Epithelial cell of esophagus (primary cell): ENCODE results near the gene STRIT1.
"Not testable (repeated sequence)": the region's sequence is repeated elsewhere in the genome, so short reads cannot be mapped to it uniquely, and the experiment has no call there.

Experiments used
- DNase-seq: peaks from one replicate; pipeline ENCODE4 v3.0.0; 2010; ENCODE audit warnings: low read depth
- H3K4me3 ChIP-seq: 2 replicates; pipeline ENCODE4 v1.5.1; 2011; ENCODE audit warnings: mild to moderate bottlenecking, low read length, control low read depth
- TF ChIP-seq, protein P1 (sequence below): IDR thresholded peaks from 2 replicates; pipeline ENCODE4 v1.5.1; 2011; ENCODE audit warnings: low read depth, mild to moderate bottlenecking, low read length, control low read depth, inconsistent platforms; ENCODE audit not compliant: insufficient read depth; ENCODE audit errors: missing control alignments

The STRIT1 gene

DNA sequence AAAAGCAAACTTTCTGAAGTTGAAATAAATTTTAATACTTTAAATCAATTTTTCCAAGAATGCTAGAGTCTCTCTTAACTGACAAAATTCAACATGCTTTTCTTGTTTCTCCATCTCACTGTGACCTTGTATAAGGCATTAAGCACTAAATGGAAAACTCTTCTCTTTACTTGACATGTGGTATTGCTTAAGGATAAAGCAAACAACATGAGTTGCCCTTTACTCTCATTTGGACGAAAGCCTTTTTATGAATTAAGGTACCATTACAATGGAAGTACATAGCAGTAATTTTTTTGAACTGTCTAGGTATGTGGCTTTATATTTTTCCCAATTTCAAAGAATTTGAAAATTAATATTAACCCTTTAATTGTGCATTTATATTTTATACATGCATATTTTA, 1.4 kb downstream of the STRIT1 start:
- H3K4me3 ChIP-seq, result no peak overlapping the region
- TF ChIP-seq, protein P1, sequence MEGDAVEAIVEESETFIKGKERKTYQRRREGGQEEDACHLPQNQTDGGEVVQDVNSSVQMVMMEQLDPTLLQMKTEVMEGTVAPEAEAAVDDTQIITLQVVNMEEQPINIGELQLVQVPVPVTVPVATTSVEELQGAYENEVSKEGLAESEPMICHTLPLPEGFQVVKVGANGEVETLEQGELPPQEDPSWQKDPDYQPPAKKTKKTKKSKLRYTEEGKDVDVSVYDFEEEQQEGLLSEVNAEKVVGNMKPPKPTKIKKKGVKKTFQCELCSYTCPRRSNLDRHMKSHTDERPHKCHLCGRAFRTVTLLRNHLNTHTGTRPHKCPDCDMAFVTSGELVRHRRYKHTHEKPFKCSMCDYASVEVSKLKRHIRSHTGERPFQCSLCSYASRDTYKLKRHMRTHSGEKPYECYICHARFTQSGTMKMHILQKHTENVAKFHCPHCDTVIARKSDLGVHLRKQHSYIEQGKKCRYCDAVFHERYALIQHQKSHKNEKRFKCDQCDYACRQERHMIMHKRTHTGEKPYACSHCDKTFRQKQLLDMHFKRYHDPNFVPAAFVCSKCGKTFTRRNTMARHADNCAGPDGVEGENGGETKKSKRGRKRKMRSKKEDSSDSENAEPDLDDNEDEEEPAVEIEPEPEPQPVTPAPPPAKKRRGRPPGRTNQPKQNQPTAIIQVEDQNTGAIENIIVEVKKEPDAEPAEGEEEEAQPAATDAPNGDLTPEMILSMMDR, result no peak
- no peak for DNase-seq

DNA sequence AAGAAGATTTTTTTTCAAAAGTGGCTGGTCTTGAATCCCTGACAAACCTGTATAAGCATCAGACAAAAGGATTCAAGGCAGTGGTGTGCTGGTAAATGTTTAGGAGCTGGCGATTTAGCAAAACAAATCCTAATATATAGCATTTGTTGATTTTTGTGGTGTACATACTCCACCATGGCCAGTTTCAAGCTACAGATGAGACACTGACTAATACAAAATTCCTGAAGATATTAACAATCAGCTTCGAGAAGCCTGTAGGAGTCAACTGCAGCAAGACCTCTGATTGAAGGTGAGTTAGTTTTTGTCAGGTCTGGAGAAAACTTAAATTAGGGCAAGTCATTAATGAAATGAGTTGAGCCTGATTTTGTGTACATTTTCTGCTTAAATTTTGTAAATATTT, 6.7 kb downstream of the STRIT1 start:
- no peak overlapping the region for H3K4me3 ChIP-seq
- TF ChIP-seq, protein P1, result no peak
- peak; percentile 43 for DNase-seq

DNA sequence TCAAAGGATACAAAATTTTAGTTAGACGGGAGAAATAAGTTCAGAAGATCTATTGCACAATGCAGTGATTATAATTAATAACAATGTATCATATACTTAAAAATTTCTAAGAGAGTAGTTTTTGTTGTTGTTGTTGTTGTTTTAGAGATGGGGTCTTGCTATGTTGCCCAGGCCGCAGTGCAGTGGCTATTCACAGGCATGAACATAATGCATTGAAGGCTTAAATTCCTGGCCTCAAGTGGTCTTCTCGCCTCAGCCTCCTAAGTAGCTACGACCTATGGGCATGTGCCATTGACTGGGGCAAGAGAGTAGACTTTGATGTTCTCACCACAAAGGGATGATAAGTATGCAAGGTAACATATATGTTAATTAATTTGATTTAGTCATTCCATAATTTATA, 7.5 kb downstream of the STRIT1 start:
- TF ChIP-seq, protein P1, result no peak
- no peak for DNase-seq
- no peak overlapping the region for H3K4me3 ChIP-seq

DNA sequence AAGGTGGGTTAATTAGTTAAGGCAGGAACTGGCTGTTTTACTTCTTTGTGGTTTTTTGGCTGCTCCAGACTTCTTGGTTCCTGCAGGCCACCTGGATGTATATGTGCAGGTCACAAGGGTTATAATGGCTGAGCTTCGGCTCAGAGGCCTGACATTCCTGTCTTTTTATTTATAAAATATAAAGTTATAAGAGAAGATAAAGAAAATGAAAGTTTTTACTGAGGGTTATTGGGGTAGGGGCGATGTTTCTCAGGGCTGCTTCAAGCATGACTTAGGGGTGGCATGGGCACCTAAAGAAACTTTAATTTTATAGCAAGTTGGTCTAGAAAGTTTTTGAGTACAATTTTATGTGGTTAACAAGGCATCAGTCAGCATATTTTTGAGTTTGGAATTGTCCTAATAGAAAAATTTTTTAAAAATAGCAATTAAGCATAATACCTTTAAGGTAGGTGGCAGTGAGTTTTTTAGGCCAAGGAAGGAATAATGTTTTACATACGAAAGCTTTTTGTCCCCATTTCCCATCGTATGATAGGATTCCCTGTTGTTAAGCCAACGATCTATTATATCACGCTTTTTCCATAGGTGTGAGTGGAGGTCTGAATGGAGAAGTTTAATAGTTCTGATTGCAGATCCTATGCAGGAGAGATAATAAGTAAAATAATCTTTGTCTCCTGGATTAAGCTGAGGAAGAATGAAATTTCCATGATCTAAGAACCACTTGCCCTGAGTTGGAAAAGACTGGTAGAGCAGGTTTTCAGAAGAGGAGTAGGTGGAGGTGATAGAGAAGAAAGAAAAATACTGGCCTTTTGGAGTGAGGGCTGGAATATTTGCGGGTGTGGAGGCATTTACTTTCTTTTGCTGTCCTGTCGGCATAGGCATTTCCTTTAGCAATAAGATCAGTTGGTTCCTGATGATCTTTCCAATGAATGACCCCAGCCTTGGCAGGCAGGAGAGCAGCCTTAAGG, 10.1 kb downstream of the STRIT1 start:
- TF ChIP-seq, protein P1, result no peak
- peak; percentile 15 for DNase-seq

DNA sequence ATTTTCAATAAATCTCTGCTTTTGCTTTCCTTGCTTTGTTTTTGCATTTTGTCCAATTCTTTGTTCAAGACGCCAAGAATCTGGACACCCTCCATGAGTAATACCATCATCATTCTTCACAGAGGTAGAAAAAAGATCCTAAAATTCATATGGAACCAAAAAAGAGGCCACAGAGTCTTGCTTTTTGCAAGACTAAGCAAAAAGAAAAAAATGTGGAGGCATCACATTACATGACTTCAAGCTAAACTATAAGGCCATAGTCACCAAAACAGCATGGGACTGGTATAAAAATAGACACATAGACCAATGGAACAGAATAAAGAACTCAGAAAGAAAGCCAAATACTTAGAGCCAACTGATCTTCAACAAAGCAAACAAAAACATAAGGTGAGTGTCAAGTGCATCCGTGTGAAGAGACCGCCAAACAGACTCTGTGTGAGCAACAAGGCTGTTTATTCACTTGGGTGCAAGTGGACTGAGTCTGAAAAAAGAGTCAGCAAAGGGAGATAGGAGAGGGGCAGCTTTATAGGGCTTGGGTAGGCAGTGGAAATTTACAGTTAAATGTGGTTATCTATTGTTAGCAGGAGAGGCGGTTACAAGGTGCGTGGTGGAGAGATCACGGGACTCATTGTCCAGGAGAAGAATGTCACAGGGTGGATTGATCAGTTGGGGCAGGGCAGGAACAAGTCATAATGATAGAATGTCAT, 10.9 kb downstream of the STRIT1 start:
- no peak overlapping the region for H3K4me3 ChIP-seq
- TF ChIP-seq, protein P1, result no peak
- no peak for DNase-seq

More for the DNA sequence above, 10.1 kb downstream of the STRIT1 start:
- H3K4me3 ChIP-seq, result no peak overlapping the region

DNA sequence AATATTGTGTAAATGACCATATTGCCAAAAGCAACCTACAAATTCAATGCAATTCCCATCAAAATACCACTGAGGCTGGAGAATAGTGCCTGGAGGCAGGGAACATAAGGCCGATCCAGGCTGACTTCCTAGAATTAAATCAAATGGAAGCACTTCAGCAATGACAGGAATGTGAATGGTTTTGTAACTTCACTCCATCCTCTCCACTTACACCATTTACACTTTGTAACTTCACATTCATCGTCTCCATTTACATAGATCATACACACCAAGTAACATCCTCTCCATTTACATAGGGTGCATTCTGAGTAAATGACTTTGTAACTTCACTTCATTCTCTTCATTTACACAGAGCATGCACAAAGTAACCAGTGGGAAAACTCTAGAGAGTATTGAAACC, 11.6 kb downstream of the STRIT1 start:
- H3K4me3 ChIP-seq, result no peak overlapping the region
- TF ChIP-seq, protein P1, result no peak
- DNase-seq, result no peak

DNA sequence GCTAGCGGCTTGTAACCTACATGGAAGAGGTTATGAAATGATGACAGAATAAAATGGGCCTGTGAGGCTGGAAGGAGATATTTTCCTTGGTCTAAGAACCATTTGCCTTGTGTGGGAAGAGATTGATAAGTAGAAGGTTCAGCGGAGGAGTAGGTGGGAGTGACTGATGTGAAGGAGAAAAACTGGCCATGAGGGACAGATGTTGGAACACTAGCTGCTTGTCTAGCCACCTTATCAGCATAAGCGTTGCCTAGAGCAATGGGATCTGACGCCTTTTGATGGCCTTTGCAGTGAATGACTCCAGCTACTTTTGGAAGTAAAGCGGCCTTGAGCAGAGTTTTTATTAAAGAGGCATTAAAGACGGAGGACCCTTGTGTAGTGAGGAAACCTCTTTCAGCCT, 17.4 kb downstream of the STRIT1 start:
- H3K4me3 ChIP-seq, DNase-seq: not testable (repeated sequence)

DNA sequence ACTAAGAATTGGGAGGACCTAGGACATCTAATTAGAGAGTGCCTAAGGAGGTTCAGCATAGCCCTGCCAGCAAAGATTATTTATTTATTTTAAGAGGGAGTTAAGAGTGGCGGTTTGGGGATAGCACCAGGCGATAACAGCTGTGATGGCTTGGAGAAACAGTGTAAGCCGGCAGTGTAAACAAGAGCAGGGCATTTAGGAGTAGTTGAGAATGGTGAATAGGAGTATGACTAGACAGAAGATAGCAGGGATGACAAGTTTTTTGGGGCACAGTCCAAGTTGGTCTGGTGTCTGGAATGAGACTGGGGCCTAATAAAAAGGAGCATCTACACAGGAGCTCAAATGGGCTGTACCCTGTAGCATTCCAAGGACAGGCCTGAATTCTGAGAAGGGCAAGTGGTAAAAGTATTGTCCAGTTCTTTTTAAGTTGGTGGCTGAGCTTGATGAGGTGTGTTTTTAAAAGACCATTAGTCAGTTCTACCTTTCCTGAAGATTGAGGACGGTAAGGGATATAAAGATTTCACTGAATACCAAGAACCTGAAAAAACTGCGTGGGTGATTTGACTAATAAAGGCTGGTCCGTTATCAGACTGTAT, 18.2 kb downstream of the STRIT1 start:
- not testable (repeated sequence) for H3K4me3 ChIP-seq, DNase-seq

DNA sequence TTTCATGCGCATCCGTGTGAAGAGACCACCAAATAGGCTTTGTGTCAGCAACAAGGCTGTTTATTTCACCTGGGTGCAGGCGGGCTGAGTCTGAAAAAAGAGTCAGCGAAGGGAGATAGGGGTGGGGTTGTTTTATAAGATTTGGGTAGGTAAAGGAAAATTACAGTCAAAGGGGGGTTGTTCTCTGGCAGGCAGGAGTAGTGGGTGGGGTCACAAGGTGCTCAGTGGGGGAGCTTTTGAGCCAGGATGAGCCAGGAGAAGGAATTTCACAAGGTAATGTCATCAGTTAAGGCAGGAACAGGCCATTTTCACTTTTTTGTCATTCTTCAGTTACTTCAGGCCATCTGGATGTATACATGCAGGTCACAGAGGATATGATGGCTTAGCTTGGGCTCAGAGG, 19.0 kb downstream of the STRIT1 start:
- not testable (repeated sequence) for H3K4me3 ChIP-seq, DNase-seq
